Umbilical cord (tissue), 2 donors: ENCODE measurements around the gene HSPB3. TPM values are rescaled to one million over a fixed set of nuclear protein-coding genes. Genes with fewer than 3 reads are reported as not detected.
"Not testable (repeated sequence)": the region's sequence is repeated elsewhere in the genome, so short reads cannot be mapped to it uniquely, and the experiment has no call there.

Experiments
- DNase-seq: peaks from one replicate; pipeline ENCODE4 v3.0.0-alpha.2; 2015; ENCODE audit warnings: low spot score
- total RNA-seq: library from RNA; depleted of rRNA; stranded (reverse); fragments of >200 nt; gene quantifications from one replicate; pipeline ENCODE4 v1.2.3, GENCODE V29; 2014; ENCODE audit warnings: low replicate concordance; ENCODE audit not compliant: insufficient read depth

HSPB3 gene
- total RNA-seq, result 14.2 TPM

GRCh38 chr5:54455413-54456157, at the start of gene HSPB3:
Gene HSPB3, plus strand, starts transcription at chr5:54455699. Its CDS starts 91 bp downstream, at chr5:54455790.
- DNase-seq, result peak; percentile 91

GRCh38 chr5:54411176-54411575, 44.3 kb upstream of the HSPB3 start:
- no peak for DNase-seq

GRCh38 chr5:54412913-54413312, 42.6 kb upstream of the HSPB3 start:
- DNase-seq, result no peak

DNA sequence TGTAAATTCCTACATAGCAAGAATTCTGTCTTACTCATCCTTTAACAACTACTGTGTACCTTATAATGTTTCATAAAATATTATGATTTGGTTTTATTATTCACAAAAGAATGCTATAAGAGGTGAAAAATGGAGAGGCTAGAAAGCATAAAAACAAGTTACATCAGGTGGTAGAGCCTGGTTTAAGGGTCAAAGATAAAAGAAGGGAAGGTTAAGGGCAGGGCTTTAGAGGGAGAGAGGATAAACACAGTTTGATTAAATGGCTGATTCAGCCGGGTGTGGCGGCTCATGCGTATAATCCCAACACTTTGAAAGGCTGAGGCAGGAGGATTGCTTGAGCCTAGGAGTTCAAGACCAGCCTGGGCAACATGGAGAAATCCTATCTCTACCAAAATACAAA, 40.4 kb upstream of the HSPB3 start:
- no peak for DNase-seq

DNA sequence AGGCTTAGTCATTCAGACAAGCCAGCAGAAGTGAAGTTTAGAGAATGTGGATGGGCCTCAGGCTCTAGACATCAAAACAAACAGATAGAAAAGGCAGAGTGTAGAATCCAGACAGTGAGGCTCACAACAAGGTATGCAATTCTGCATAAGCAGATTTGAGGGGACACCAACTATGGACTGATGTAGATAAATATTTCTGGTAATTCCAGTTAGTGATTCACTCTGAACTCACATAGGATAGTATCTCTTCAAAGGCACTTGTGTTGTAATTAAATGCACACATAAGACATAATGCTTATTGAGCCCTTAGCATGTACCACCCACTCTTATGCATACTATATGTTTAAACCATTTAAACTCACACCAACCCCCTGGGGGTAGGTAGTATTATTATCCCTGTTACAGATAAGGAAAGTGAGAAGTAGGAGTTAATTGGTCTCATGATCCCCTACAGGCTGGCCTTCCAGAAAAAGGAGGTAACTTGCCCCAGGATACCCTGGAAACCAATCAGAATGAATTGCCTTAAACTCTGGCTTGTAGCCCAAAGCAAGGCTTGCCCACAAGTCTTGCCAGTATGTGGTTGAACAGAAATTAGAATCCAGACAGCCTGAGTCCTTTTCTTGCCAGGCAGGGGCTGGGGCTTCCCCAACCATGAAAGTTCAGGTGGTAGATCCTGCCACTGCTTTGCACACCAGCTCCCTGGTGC, 39.5 kb upstream of the HSPB3 start:
- DNase-seq, result peak; percentile 52

- peak; percentile 54 for DNase-seq
Measured at GRCh38 chr5:54419573-54420423, 35.7 kb upstream of the HSPB3 start.

- not testable (repeated sequence) for DNase-seq
Measured at GRCh38 chr5:54420511-54420910, 35.0 kb upstream of the HSPB3 start.

GRCh38 chr5:54421976-54422375, 33.5 kb upstream of the HSPB3 start:
- no peak for DNase-seq

DNA sequence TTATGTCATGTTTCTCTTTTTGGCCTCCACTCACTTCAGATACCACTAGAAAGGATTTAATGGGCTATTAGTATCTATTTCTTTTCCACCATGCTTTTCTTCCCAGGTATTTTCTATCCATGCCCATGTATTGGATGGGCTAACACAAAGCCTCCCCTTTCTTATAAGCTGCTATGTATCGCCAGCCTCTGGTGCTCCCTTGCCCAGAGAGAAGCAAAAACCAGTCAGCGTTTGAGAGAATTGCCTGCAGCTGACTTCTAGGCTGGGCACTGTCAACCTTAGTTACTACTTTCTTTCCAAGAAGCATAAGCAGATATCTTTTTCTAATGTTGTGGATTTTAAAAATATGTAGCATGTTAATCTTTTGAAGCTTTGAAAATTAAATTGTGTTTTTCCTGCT, 30.2 kb upstream of the HSPB3 start:
- DNase-seq, result no peak

GRCh38 chr5:54426209-54426608, 29.3 kb upstream of the HSPB3 start:
- no peak for DNase-seq

DNA sequence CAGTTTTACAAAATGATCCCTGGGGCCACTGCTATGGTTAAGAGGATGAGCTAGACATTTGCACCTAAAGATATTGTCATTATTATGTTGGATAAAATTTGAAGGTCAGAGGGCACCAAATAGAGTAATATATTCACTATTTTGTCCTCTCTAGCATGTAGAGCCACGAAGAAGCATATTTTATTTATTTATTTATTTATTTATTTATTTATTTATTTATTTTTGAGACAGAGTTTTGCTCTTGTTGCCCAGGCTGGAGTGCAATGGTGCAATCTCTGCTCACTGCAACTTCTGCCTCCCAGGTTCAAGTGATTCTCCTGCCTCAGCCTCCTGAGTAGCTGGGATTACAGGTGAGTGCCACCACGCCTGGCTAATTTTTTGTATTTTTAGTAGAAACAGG, 20.8 kb upstream of the HSPB3 start:
- not testable (repeated sequence) for DNase-seq

- no peak for DNase-seq
Measured at GRCh38 chr5:54438620-54439389, 16.7 kb upstream of the HSPB3 start.

DNA sequence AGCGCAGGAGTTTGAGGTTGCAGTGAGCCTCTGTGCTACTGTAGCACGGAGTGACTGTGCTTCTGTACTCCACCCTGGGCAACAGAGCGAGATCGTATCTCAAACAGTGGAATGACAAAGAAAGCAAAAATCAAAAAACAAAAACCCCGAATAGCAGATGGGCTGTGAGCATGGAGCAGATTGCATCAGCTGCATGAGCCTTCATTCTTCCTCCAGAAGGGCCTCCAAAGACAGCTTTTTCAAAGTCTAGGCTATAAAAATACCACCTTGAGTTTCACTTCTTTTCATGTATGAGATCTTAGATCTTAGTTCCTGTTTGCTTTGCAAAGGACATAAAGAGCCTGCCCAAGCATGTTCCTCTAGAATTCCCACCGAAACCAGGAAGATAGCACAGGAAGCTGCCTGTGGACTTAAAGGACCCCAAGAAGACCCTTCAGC, 15.0 kb upstream of the HSPB3 start:
- peak; percentile 46 for DNase-seq

- peak; percentile 42 for DNase-seq
Measured at GRCh38 chr5:54442271-54442670, 13.2 kb upstream of the HSPB3 start.

- DNase-seq, result peak; percentile 84
Measured at GRCh38 chr5:54443270-54443669, 12.2 kb upstream of the HSPB3 start.

- no peak for DNase-seq
Measured at GRCh38 chr5:54445691-54446378, 9.7 kb upstream of the HSPB3 start.

- no peak for DNase-seq
Measured at GRCh38 chr5:54446379-54446732, 9.1 kb upstream of the HSPB3 start.

- DNase-seq, result no peak
Measured at GRCh38 chr5:54449923-54450322, 5.6 kb upstream of the HSPB3 start.

DNA sequence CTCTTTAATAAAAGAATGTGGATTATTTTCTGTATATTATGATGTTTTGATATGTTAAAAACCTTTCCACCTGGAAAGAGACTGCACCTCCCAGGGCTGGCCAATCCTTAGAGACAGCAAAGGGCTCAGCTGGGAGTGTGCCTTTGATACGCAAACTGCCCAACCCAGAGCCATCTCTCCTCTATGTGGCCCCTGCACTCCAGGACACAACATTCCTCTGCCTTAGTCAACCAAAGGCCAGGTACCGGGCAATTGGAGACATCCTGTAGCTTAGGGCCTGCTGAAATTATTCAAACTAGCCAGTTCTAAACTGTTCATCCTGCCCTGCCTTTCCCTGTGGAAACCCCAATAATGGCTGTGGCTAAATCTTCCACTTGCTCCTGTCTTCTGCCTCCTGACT, 5.0 kb upstream of the HSPB3 start:
- DNase-seq, result no peak

GRCh38 chr5:54453046-54453445, 2.5 kb upstream of the HSPB3 start:
- DNase-seq, result peak; percentile 54

DNA sequence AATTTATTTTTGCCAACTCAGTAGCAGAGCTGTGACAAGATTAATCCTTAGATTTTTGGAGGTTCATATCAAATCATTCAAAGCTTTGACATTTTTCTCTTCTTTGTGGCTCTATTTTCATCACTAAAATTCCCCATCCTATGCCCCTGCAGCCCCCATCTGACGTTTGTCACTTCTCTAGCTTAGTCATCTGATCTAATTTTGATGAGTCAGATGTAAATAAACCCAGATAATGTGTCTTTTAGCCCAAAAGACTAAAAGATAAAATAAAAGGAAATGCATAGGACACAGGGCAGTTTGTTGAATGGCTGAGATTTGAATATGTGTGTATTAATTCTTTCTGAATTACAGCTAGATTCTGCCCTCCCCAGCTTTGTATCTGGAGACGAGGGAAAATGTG, 897 bp upstream of the HSPB3 start:
- no peak for DNase-seq
